A204.1 (cell line): ENCODE measurements around the gene MYOC.
"Not testable (repeated sequence)": the region's sequence is repeated elsewhere in the genome, so short reads cannot be mapped to it uniquely, and the experiment has no call there.

Experiments
- FAIRE-seq: peaks from 2 replicates; lab custom pipeline; 2012; peaks lifted over from hg19 to GRCh38; lab: Jason Lieb, UNC

Gene MYOC

GRCh38 chr1:171652234-171652822 is at the start of gene MYOC:
MYOC (minus strand) TSS chr1:171652688; CDS start chr1:171652611, 77 bp downstream.
- no peak for FAIRE-seq

GRCh38 chr1:171699531-171699930 is 47.0 kb upstream of the MYOC start:
- FAIRE-seq = no peak

GRCh38 chr1:171695772-171696171 is 43.3 kb upstream of the MYOC start:
- FAIRE-seq = not testable (repeated sequence)

- not testable (repeated sequence) for FAIRE-seq
Observed at GRCh38 chr1:171693541-171693940, 41.1 kb upstream of the MYOC start.

GRCh38 chr1:171683870-171684269 is 31.4 kb upstream of the MYOC start:
- no peak for FAIRE-seq

GRCh38 chr1:171680339-171680738 is 27.9 kb upstream of the MYOC start:
- FAIRE-seq = no peak

- no peak for FAIRE-seq
Observed at GRCh38 chr1:171676823-171677222, 24.3 kb upstream of the MYOC start.

- FAIRE-seq = no peak
Observed at GRCh38 chr1:171674431-171675405, 22.2 kb upstream of the MYOC start.

GRCh38 chr1:171670739-171671138 is 18.3 kb upstream of the MYOC start:
- FAIRE-seq = no peak

GRCh38 chr1:171668372-171668771 is 15.9 kb upstream of the MYOC start:
- no peak for FAIRE-seq

- no peak for FAIRE-seq
Observed at GRCh38 chr1:171666114-171666769, 13.8 kb upstream of the MYOC start.

GRCh38 chr1:171664976-171665375 is 12.5 kb upstream of the MYOC start:
- FAIRE-seq = no peak

- no peak for FAIRE-seq
Observed at GRCh38 chr1:171663854-171664575, 11.5 kb upstream of the MYOC start.

GRCh38 chr1:171663036-171663853 is 10.8 kb upstream of the MYOC start:
- no peak for FAIRE-seq

GRCh38 chr1:171661076-171661650 is 8.7 kb upstream of the MYOC start:
- FAIRE-seq = no peak

- FAIRE-seq = not testable (repeated sequence)
Observed at GRCh38 chr1:171656206-171656605, 3.7 kb upstream of the MYOC start.

- FAIRE-seq = no peak
Observed at GRCh38 chr1:171655746-171656116, 3.2 kb upstream of the MYOC start.

- no peak for FAIRE-seq
Observed at GRCh38 chr1:171654942-171655745, 2.7 kb upstream of the MYOC start.

GRCh38 chr1:171654201-171654941 is 1.9 kb upstream of the MYOC start:
- no peak for FAIRE-seq

- no peak for FAIRE-seq
Observed at GRCh38 chr1:171653796-171654195, 1.3 kb upstream of the MYOC start.
